Testis (tissue), 2 donors: ENCODE data around the gene CD109.

Source experiments
- CTCF ChIP-seq, 3 experiments: fragments of 450-650 bp in 2 of 3; fragments of 200-600 bp in 1 of 3; sonication (generic) in 1 of 3; IDR thresholded peaks; one replicate each; pipeline ENCODE4 v1.5.1; 2016 to 2019; ENCODE audit warnings: antibody characterized with exemption in 3 of 3, mild to moderate bottlenecking in 2 of 3, moderate library complexity in 1 of 3
- POLR2A ChIP-seq: fragments of 450-650 bp; IDR thresholded peaks from one replicate; pipeline ENCODE4 v1.6.1; 2017; ENCODE audit warnings: antibody characterized with exemption, mild to moderate bottlenecking, moderate library complexity

DNA sequence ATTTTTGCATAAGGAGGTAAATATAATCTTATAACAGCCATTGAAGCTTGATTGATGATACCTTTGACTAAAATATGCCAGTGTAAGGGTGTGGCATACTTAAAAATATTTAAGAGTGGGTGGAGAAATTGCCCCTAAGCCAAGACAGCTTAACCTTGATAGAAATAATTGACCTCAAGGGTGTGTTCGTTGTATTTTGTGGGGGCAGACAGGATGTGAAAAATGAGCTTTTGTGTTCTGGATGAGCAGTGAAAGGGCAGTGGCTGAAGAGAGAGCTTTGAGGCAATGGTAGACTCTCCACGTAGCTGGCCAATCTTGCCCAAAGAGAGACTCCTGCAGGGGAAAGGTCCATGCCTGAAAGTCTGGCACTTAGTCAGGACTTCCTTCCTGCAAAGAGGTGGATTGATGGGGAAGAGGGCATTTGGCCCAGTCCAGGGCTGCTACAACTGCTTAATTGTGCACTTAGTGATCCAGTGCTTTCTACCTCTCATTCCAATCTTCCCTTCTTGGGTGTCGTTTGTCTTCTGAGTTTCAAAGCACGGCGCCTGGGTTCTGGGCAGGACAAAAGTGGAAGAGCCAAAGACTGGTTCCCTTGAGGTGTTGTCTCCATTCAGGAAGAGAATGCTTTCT, 15.6 kb upstream of the CD109 start:
- TF ChIP-seq CTCF (IDR thresholded peaks at IDR 0.05) (no peak), POLR2A (no peak)
